Activated CD4-positive, CD25-positive, alpha-beta regulatory T cell treated with anti-CD3 and anti-CD28 coated beads, Interleukin-2, amount 50 U/mL, for 24 hours (primary cell): ENCODE measurements around the gene MYCBP.

Experiments
- ATAC-seq, 2 donors: fragments of 150-1000 bp; cut with Tn5 transposase; one replicate each; pipeline ENCODE4 v1.10.0; 2021; ENCODE audit warnings: mild to moderate bottlenecking in 1 of 2, moderate library complexity in 1 of 2

The MYCBP gene

DNA sequence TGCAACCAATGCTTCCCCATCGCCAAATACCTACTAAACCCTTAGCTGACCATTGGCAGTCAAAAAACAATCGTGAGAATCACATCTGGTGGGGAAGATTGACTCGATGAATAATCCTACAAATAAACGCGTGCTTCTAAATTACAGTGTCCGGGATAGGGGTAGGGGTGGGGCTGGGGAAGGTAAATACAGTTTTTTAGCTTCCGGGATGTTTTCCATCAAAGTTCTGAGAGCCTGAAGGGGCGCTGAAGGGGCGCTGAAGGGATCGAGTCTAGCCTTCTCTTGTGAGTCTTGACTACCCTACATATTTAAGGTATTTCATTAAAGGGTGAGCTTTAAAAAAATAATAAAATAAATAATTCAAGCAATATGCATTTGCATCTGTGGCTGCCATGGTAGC is 54.1 kb downstream of the MYCBP start:
- ATAC-seq: no peak

DNA sequence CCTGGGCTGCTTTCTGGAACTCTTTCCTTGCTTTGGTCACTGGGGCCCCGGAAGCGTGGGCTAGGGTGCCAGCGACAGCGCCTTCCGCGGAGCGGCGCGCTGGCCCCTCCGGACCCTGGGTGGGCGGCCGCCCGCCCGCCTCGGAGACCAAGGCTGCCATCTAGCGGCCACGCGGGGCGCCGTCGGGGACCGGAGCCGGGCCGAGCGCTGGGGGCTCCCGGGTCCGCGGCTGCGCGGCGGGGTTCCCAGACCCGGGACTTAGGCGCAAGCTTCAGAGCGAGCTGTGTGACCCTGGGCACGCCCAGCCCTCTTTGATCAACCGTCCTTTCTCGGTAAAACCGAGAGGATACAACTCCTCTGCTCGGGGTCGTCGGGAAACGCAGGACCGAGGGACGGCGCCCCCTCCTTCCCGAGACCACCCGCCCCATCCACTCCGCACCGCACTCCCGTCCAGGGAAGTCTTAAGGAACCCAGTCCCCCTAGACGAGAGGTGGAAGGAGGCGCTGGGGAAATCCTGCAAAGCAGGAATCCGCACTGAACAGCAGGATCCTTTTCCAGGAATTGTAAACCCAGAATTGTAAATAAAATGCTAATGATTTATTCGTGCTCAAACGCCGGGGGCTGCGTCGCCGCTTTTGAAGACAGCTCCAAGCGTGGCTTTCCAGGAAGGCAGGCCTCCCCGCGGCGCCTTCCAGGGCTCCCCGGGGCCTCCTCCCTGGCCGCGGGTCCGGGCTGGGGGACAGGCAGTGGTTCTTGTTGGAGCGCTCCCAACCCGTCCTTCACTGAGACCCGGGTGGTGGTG is 54.8 kb downstream of the MYCBP start:
- ATAC-seq: peak; percentile 41 to 53

DNA sequence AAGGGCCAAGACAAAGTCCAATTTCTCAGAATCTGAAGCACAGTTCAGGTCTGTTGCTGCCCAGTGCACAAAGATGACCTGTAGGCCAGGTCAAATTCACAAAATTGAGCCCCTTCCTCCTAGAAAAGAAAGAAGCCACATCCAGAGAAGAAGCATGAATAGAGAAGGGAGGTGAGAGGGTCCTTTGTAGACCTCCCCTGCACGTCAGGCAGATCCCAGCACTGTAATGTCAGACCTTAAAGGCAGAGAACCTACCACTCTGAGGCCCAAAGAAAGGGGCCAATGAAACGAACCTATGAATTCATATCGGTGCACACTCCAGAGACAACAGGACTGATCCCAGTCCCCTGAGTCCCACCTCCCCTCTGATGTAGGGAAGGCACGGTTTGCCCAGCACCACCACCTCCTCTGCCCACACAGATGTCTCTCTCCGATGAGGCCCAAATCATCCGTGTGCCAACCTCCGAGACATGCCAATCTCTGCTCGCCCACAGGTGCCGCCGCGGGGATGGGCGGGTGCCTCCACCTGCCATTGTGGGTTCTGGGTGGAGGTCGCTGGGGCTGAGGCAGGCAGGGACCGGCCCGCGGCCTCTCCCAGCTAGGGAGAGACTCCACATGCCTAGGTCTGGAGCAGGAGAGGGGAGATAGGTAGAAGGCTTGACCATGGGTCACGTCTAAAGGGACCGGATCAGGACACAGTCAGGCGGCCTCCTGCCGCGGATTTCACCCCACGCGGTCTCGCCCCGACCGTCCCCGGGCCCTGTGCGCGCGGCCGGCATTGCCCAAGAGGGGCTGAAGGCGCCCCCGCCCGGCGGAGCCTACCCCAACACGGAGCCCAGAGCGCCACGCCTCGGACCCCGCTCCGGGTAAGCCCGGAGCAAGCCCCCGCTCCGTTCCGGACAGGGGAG is 55.6 kb downstream of the MYCBP start:
- ATAC-seq: no peak

DNA sequence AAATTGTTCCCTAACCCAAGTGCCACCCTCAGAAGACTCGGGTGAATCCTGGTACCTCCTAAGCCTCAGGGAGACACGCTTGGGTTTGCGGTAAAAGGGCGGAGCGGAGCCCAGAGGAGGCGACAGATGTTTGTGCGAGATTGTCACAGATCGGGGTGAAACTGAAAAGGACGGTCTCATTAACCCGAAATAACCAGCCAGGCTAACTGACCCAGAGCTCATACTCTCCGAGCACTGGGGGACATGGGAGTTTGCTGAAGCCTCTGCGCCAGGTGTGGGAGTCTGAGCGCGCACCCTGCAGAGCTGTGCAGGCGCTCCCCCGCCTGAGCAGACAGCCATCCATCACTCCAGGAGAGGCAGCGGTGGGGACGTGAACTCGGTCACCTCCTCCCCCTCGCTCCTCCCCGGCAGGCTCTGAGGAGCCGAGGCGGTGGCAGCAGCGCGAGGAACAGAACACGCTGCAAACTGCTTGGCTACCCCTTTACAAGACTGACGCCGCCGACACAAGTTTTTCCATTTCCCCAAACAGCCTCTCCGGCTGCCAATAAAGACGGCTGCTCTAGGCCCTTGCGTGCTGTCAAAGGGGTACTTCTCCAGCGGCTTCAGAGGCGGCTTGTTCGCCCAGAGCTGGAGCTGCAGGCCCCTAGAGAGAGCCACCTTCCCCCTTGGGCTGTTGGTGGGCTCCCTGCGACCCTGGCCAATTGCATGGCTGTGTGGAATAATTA is 57.1 kb downstream of the MYCBP start:
- peak; percentile 30 to 44 for ATAC-seq

DNA sequence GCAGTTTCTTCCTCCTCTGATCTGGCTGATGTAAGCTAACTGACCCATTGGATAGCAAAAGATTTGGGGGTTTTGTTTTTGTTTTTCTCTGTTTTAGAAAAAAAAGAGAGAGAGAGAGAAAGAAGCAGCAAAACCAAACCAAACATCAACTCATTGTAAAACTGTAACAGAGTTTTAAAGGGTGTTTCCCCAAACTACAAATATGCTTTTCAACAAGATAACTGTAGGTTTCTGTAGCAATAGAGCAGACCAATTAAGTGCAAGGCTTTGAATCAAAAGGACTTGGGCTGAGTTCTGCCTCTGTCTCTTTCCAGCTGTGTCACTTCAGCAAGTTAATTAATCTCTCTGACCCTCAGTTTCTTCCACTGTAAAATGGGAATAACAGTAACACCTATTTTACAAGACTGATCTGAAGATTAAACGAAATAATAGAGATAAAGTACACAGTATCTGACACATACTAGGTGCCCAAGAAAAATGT is 58.1 kb downstream of the MYCBP start:
- no peak for ATAC-seq

DNA sequence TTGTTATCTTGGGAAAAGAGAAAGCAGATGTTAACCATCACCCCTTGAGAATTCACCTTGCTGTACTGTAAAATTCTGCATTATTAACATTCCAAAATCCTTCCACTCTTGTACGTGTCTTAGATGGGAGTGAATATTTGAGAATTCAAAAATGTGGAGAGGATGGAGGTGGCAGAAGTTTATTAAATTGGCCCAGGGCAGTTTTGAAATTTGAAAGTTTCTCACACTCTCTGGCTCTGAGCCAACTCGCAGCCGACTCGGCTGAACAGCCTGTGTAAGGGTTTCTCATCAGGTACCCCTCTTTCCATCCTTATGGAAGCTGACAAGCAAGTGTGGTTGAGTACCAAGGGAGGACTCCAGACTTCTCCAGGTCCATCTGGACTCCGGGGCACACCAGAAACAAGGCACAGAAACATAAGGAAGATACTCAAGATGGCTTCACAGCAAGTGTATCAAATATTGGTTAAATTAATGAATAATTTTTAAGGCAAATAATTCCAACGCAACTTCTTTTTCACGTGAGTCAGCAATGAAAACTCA is 58.6 kb downstream of the MYCBP start:
- no peak for ATAC-seq

DNA sequence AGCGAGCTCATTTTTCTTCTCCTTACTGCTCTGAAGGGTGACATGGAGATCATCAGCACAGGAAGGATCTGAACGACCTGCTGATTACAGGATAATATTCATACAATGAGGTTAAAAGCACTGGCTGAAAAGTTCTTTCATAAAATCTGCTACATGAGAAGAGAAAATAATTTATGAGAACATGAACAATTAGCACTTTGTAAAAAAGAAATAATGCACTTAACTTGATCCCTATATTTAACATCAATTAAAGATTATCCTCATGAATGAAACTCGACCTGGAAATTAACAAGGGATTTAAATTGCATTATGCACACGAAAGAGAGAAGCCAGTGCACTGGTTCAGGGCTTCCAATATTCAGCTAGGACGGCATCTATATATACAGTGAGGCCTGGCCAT is 60.2 kb downstream of the MYCBP start:
- no peak for ATAC-seq
